ENCODE results near the gene SLC4A8. TPM values are rescaled to one million over a fixed set of nuclear protein-coding genes. Genes with fewer than 3 reads are reported as not detected.
"Not testable (repeated sequence)": the region's sequence is repeated elsewhere in the genome, so short reads cannot be mapped to it uniquely, and the experiment has no call there.

The SLC4A8 gene
- polyA plus RNA-seq, 5 donors, result 1.1 to 2.9 (median 1.7) TPM

GRCh38 chr12:51472984-51473383 is 48.4 kb downstream of the SLC4A8 start:
- no peak for DNase-seq

- no peak for DNase-seq
Measured at GRCh38 chr12:51473947-51474346, 49.3 kb downstream of the SLC4A8 start.

GRCh38 chr12:51475543-51475942 is 50.9 kb downstream of the SLC4A8 start:
- DNase-seq, result no peak

- DNase-seq, result no peak
Measured at GRCh38 chr12:51480978-51481377, 56.3 kb downstream of the SLC4A8 start.

- DNase-seq, result peak in 1 of 2 donors; percentile 19
Measured at GRCh38 chr12:51482929-51483697, 58.5 kb downstream of the SLC4A8 start.

- DNase-seq, result no peak
Measured at GRCh38 chr12:51484119-51484518, 59.5 kb downstream of the SLC4A8 start.

- DNase-seq, result no peak
Measured at GRCh38 chr12:51488281-51488680, 63.6 kb downstream of the SLC4A8 start.

- DNase-seq, result no peak
Measured at GRCh38 chr12:51493281-51493680, 68.7 kb downstream of the SLC4A8 start.

- no peak for DNase-seq
Measured at GRCh38 chr12:51496895-51497294, 72.3 kb downstream of the SLC4A8 start.

- DNase-seq, result no peak
Measured at GRCh38 chr12:51504851-51505250, 80.2 kb downstream of the SLC4A8 start.

- no peak for DNase-seq
Measured at GRCh38 chr12:51505360-51506105, 80.9 kb downstream of the SLC4A8 start.

- DNase-seq, result no peak
Measured at GRCh38 chr12:51507178-51507577, 82.5 kb downstream of the SLC4A8 start.

- no peak for DNase-seq
Measured at GRCh38 chr12:51508285-51508684, 83.7 kb downstream of the SLC4A8 start.

- no peak for DNase-seq
Measured at GRCh38 chr12:51511546-51512260, 87.1 kb downstream of the SLC4A8 start.

GRCh38 chr12:51512438-51512837 is 87.8 kb downstream of the SLC4A8 start:
- no peak for DNase-seq

GRCh38 chr12:51515037-51515436 is 90.4 kb downstream of the SLC4A8 start:
- not testable (repeated sequence) for DNase-seq

- no peak for DNase-seq
Measured at GRCh38 chr12:51517316-51517715, 92.7 kb downstream of the SLC4A8 start.

GRCh38 chr12:51517800-51518199 is 93.2 kb downstream of the SLC4A8 start:
- no peak for DNase-seq

- DNase-seq, result no peak
Measured at GRCh38 chr12:51519755-51520154, 95.1 kb downstream of the SLC4A8 start.

GRCh38 chr12:51520576-51521325 is 96.1 kb downstream of the SLC4A8 start:
- DNase-seq, result no peak

- DNase-seq, result no peak
Measured at GRCh38 chr12:51521554-51522276, 97.1 kb downstream of the SLC4A8 start.
